ENCODE results near the gene TTLL11. TPM values are rescaled to one million over a fixed set of nuclear protein-coding genes. Genes with fewer than 3 reads are reported as not detected.
A peak's percentile ranks its signal among the peaks of the same experiment; 100 is the strongest.

TTLL11 gene
- total and polyA plus RNA-seq, 2 experiments from 2014 or later, result 0.57 to 1.4 TPM

DNA sequence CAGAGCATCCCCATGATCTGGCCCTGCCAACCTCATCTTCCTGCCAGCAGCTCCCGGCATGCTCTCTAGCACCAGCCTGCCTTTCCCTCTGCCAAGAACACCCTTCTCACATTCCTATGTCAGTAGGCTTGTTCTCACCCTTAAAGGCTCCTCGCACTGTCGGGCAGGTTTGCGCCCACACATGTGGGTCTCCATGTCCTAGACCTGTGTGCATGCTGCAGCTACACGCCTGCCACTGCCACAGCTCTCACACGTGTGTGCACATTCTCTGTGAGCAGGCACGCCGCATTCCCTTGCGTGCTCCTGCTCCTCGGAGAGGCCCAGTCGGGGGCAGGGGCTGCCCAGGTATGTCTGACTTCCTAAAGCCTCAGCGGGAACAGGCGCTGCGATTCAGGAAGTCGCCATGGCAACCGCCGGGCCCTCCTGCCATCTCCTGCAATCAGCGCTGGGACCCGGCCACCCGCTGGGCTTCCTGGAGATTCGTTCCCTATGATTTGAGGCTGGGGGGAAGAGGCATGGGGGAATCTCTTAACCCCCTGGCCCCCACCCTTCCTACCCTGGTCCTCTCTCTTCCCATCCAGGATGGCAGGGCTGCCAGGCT is 38.4 kb upstream of the TTLL11 start:
- peaks cover 27% of the 10 kb centered on the region for H3K27me3 ChIP-seq (ENCODE audit: insufficient read depth)
- H4K20me1 ChIP-seq (replicated peaks; ENCODE audit: insufficient read depth), result no peaks in the 10 kb centered on the region
- peak; percentile 66 for ATAC-seq
- TF ChIP-seq ZNF331 (CRISPR knock-in tag; IDR thresholded peaks at IDR 0.05; ENCODE audit: low read depth), result no peak
- Mint-ChIP-seq H3K27ac (no peak overlapping the region), H3K4me3 (no peak overlapping the region), H3K4me1 (peaks cover 37% of the 10 kb centered on the region), H3K27me3 (ENCODE audit: insufficient read depth, low read depth, poor library complexity) (peaks cover 38% of the 10 kb centered on the region), H3K36me3 (ENCODE audit: low read depth) (no peaks in the 10 kb centered on the region), H3K9me3 (no peaks in the 10 kb centered on the region)
- peak overlapping the region; percentile 43 for H3K4me3 ChIP-seq
- peak overlapping the region; percentile 82 for H3K4me2 ChIP-seq
- H3K36me3 ChIP-seq (ENCODE audit: insufficient read depth), result no peaks in the 10 kb centered on the region
- H3K9me2 ChIP-seq (ENCODE audit: insufficient read depth), result 0 out of 2 replicates have a peak, but pooled peaks cover 3% of the 10 kb centered on the region
- no peak overlapping the region for H3K27ac ChIP-seq (ENCODE audit: low read depth)
- peaks cover 43% of the 10 kb centered on the region for H3K4me1 ChIP-seq (ENCODE audit: insufficient read depth)
- DNase-seq (ENCODE audit: low spot score), result peak; percentile 90
- no peaks in the 10 kb centered on the region for H3K79me2 ChIP-seq (replicated peaks; ENCODE audit: insufficient read depth)
- no peaks in the 10 kb centered on the region for H3F3A ChIP-seq (replicated peaks; ENCODE audit: low read depth)
- 0 out of 2 replicates have a peak overlapping the region, but pooled peaks have one; percentile 20 for H2AFZ ChIP-seq

DNA sequence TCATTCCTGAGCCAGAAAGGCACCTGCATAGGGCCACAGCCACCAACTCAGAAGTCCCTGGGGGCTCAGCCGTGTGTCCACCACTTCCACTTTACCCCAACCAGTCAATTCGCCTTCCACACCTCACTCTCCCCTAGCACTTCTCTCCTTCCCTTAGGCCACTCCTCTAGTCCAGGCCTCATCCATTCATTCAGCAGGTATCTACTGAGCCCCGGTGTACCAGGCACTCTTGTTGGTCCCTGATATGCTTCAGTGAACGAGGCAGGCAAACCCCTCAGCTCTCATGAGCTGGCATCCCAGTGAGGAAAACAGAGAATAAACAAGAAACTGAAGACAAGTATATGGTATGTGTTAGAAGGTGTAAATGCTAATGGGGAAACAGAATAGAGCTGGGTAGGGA is 37.7 kb upstream of the TTLL11 start:
- H3K4me1 Mint-ChIP-seq, result peaks cover 43% of the 10 kb centered on the region
- no peaks in the 10 kb centered on the region for H4K20me1 ChIP-seq (replicated peaks; ENCODE audit: insufficient read depth)
- H3K9me3 Mint-ChIP-seq, result no peaks in the 10 kb centered on the region; the same call in 2 of the 3 replicates
- H3K4me2 ChIP-seq, result no peak overlapping the region; the same call in 1 of the 2 replicates
- no peaks in the 10 kb centered on the region for H3K36me3 ChIP-seq (ENCODE audit: insufficient read depth)
- no peaks in the 10 kb centered on the region for H3K79me2 ChIP-seq (replicated peaks; ENCODE audit: insufficient read depth)
- H2AFZ ChIP-seq, result no peak overlapping the region
- no peak overlapping the region for H3K27ac ChIP-seq (ENCODE audit: low read depth)
- peaks cover 45% of the 10 kb centered on the region for H3K4me1 ChIP-seq (ENCODE audit: insufficient read depth)
- TF ChIP-seq EZH2 (IDR thresholded peaks at IDR 0.05; ENCODE audit: low read depth, unreplicated experiment) (no peak), ZNF331 (CRISPR knock-in tag; IDR thresholded peaks at IDR 0.05; ENCODE audit: low read depth) (no peak), CREB1 (CRISPR knock-in tag; IDR thresholded peaks at IDR 0.05; ENCODE audit: low read depth) (no peak), STAT1 (IDR thresholded peaks at IDR 0.05; ENCODE audit: unreplicated experiment) (no peak), NANOG (IDR thresholded peaks at IDR 0.05; ENCODE audit: borderline replicate concordance) (no peak)
- TF ChIP-seq, protein P1, sequence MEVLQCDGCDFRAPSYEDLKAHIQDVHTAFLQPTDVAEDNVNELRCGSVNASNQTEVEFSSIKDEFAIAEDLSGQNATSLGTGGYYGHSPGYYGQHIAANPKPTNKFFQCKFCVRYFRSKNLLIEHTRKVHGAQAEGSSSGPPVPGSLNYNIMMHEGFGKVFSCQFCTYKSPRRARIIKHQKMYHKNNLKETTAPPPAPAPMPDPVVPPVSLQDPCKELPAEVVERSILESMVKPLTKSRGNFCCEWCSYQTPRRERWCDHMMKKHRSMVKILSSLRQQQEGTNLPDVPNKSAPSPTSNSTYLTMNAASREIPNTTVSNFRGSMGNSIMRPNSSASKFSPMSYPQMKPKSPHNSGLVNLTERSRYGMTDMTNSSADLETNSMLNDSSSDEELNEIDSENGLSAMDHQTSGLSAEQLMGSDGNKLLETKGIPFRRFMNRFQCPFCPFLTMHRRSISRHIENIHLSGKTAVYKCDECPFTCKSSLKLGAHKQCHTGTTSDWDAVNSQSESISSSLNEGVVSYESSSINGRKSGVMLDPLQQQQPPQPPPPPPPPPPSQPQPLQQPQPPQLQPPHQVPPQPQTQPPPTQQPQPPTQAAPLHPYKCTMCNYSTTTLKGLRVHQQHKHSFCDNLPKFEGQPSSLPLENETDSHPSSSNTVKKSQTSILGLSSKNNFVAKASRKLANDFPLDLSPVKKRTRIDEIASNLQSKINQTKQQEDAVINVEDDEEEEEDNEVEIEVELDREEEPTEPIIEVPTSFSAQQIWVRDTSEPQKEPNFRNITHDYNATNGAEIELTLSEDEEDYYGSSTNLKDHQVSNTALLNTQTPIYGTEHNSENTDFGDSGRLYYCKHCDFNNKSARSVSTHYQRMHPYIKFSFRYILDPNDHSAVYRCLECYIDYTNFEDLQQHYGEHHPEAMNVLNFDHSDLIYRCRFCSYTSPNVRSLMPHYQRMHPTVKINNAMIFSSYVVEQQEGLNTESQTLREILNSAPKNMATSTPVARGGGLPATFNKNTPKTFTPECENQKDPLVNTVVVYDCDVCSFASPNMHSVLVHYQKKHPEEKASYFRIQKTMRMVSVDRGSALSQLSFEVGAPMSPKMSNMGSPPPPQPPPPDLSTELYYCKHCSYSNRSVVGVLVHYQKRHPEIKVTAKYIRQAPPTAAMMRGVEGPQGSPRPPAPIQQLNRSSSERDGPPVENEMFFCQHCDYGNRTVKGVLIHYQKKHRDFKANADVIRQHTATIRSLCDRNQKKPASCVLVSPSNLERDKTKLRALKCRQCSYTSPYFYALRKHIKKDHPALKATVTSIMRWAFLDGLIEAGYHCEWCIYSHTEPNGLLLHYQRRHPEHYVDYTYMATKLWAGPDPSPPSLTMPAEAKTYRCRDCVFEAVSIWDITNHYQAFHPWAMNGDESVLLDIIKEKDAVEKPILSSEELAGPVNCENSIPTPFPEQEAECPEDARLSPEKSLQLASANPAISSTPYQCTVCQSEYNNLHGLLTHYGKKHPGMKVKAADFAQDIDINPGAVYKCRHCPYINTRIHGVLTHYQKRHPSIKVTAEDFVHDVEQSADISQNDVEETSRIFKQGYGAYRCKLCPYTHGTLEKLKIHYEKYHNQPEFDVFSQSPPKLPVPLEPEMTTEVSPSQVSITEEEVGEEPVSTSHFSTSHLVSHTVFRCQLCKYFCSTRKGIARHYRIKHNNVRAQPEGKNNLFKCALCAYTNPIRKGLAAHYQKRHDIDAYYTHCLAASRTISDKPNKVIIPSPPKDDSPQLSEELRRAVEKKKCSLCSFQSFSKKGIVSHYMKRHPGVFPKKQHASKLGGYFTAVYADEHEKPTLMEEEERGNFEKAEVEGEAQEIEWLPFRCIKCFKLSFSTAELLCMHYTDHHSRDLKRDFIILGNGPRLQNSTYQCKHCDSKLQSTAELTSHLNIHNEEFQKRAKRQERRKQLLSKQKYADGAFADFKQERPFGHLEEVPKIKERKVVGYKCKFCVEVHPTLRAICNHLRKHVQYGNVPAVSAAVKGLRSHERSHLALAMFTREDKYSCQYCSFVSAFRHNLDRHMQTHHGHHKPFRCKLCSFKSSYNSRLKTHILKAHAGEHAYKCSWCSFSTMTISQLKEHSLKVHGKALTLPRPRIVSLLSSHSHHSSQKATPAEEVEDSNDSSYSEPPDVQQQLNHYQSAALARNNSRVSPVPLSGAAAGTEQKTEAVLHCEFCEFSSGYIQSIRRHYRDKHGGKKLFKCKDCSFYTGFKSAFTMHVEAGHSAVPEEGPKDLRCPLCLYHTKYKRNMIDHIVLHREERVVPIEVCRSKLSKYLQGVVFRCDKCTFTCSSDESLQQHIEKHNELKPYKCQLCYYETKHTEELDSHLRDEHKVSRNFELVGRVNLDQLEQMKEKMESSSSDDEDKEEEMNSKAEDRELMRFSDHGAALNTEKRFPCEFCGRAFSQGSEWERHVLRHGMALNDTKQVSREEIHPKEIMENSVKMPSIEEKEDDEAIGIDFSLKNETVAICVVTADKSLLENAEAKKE (CRISPR knock-in tag; IDR thresholded peaks at IDR 0.05), result no peak
- no peak overlapping the region for H3K4me3 ChIP-seq
- H3K9me2 ChIP-seq (ENCODE audit: insufficient read depth), result 0 out of 2 replicates have a peak, but pooled peaks cover 3% of the 10 kb centered on the region
- DNase-seq (ENCODE audit: low spot score) (no peak), ATAC-seq (no peak)
- H3F3A ChIP-seq (replicated peaks; ENCODE audit: low read depth), result no peaks in the 10 kb centered on the region
- no peak overlapping the region for H3K4me3 Mint-ChIP-seq
- H3K27me3 Mint-ChIP-seq (ENCODE audit: insufficient read depth, low read depth, poor library complexity), result peaks cover 45% of the 10 kb centered on the region
- no peak overlapping the region for H3K27ac Mint-ChIP-seq
- H3K36me3 Mint-ChIP-seq (ENCODE audit: low read depth), result no peaks in the 10 kb centered on the region
- H3K27me3 ChIP-seq (ENCODE audit: insufficient read depth), result peaks cover 34% of the 10 kb centered on the region
